ENCODE data around the gene SLC5A8.
"Not testable (repeated sequence)": the region's sequence is repeated elsewhere in the genome, so short reads cannot be mapped to it uniquely, and the experiment has no call there.

The SLC5A8 gene

DNA sequence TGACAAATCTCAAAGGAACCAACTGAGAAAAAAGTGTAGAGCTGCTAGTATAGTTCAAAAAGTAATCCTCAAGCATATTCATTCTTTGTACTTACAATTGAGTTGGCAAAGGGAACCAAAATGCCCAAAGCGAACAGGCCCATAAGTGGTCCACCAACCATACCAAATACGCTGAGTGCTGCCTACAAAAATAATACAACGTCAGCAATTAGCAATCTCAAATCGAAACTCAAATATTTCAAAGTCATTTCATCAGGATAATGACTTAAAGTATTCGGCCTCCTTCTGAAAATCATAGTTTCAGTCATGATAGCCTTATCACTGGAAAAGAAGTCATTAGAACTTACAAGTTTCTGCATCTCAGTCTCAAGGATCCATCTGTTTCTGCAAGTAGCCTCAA is 42.0 kb downstream of the SLC5A8 start:
- no peak for DNase-seq

DNA sequence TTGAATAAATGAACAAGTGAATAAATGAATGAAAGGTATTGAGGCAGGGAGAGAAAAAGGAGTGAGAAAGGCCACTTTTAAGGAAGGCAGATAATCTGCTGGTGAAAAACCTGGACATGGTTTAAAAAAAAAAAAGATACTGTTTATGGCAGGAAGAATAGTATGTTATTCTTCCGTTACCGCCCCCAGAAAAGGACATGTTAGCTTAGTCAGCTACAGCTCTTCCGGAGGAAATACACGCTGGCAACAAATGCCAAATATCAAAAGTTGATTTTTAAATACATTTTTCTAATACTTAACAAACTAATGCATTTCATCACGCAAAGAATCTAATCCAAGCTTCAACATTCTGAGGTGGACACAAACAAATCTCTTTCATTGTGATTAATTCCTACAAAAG is 43.2 kb downstream of the SLC5A8 start:
- no peak for DNase-seq

DNA sequence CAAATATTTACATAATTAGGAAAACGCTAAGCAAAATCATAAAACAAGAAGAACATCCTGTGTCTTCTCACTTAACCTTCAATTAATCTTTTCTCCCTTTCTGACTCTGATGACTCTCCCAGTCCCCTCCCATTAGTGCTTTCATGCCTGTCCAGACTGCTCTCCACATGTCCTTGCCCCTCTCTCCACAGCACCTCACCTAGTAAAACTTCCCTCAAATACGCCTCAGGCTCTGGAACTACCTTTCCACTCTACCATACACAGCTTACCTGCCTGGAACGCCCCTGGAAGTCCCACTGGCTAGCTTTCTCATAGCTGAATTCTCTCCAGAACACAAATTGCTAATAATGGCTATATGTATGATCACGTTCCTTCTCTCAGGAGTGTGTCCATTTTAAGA is 44.7 kb downstream of the SLC5A8 start:
- no peak for DNase-seq

DNA sequence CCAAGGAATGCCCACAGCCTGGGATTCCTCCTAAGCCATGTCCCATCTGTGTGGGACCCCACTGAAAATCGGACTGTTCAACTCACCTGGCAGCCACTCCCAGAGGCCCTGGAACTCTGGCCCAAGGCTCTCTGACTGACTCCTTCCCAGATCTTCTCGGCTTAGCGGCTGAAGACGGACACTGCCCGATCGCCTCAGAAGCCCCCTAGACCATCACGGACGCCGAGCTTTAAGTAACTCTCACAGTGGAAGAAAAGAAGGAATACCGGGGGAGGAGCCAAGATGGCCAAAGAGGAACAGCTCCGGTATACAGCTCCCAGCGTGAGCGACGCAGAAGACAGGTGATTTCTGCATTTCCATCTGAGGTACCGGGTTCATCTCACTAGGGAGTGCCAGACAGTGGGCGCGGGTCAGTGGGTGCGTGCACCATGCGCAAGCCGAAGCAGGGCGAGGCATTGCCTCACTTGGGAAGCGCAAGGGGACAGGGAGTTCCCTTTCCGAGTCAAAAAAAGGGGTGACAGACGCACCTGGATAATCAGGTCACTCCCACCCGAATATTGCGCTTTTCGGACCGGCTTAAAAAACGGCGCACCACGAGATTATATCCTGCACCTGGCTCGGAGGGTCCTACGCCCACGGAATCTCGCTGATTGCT is 64.1 kb downstream of the SLC5A8 start:
- not testable (repeated sequence) for DNase-seq

DNA sequence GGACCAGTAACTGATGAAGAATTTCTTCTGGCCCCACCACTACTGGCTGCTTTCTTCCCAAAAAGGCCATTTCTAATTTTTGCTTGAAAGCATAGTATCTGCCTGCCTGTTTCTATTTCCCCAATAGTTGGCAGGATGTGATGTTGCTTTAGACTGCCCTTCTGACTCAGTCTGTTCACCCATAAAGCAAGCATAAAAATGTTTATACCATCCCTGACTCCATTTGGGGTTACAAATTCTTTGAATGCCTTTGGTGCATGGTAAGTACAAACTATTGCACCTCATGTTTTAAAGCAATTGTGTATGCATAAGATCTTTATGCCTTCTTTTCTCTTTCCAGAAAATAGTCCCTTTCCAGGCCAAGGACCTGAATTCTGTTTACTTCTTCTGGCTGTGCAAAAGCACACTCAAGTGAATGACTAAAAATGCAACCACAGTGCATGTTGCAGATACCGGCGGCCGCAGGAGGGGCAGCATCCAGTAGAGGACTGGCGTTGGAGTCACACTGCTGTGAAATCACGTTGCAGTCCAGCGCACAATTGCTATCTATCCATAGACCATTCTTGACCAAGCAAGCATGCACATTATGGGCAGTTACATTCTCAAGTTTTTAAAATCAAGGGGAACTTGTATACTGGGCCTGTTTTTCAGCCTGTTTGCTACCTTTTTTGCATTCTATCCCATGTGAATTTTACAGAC is 82.4 kb downstream of the SLC5A8 start:
- DNase-seq, result no peak

DNA sequence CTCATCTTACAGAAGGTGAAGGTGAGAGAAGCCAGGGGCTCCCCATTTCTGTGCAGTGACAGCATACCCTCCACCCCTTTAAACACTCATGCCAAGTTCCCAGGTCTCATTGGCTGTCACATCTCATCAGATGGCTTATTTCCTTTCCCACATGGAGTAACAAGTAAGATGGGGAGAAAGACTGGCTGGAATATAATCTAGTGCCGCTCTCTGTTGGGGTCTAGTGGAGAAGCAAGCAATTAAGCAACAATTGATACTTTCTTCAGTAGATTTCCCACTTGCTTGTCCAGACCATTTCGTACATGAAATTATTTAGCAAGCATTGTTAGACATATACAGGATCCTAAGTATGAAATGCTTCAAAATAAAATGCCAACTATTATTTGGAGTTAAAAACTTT is 92.2 kb downstream of the SLC5A8 start:
- no peak for DNase-seq

DNA sequence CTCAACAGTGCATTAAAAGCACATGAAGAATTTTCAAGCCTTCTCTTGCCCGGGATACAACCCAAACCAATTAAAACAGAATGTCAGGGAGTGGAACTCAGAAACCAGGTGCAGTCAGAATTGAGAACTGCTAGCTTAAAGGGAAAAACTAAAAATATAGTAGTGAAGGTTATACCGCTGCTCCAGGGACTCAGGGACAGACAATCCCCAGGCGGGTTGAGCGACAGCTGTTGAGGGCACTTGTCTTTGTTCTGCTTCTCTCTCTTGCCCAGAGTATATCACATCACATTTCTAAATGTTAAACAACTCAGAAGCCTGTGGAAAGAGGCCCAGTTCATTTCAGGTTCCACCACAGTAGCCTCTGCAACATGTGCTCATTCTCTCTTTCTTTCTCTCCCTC is 93.1 kb downstream of the SLC5A8 start:
- peak; percentile 79 to 90 for DNase-seq

DNA sequence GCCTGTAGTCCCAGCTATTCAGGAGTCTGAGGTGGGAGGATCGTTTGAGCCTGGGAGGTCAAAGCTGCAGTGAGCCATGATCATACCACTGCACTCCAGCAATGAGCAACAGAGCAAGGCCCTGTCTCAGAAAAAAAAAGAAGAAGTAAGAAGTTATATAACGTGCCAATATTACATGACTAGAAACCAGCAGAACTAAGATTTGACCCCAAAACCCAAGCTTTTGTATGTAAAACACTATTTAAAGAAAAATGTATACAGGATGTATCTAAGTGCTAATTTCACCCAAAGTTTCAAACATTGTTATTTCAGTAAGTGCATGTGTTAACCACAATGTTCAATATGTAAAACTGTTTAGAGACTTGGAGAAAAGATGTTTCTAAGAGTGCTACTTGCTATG is 94.7 kb downstream of the SLC5A8 start:
- no peak for DNase-seq

DNA sequence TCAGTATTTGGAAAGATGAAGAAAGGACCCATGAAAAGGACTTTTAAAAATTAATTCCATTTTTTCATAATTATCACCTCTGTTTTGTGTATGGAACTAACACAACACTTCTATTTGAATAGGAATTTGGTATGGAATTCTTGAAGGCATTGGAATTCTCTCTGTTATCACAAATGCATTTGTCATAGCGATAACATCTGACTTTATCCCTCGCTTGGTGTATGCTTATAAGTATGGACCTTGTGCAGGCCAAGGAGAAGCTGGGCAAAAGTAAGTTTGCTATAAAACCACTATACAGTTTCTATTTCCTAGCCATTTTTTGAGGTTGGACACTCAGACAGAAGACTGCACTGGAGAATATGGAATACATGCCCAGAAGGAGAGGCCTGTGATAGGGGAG is 98.6 kb downstream of the SLC5A8 start:
- no peak for DNase-seq

DNA sequence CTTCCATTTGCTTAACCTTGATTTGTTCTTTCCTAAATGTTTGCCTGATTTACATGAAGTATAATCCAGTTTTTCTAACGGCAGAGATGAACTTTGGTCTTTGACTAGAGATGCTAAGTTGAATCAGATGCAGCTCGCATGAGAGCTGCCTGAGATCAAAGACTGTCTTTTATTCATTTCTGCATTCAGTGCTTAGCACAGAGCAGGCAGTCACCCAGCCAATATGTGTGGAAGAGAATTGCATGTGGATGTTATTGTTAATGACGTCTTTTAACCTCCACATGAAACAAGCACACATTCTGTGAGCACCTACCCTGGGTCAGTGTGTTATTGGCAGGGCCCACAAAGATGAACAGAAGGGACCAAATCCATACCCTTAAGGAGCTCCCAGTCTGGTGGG is 99.2 kb downstream of the SLC5A8 start:
- no peak for DNase-seq

DNA sequence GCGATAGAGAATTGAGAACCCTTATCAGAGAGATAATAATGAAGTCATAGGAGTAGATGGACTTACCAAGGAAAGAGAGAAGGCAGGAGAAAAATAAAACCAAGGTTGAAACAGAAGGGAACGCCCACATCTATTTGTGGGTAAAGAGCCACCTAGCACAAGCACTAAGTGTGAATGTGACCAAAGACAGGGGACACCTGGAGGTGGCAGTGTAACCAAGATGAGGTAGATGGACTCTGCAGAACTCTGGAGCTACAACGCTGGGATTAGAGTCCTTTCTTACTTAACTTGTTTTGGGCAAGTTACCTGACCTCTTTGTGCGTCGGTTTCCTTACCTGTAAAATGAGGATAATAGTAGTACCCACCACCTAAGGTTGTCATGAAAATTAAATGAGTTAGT is 101.9 kb downstream of the SLC5A8 start:
- no peak for DNase-seq

DNA sequence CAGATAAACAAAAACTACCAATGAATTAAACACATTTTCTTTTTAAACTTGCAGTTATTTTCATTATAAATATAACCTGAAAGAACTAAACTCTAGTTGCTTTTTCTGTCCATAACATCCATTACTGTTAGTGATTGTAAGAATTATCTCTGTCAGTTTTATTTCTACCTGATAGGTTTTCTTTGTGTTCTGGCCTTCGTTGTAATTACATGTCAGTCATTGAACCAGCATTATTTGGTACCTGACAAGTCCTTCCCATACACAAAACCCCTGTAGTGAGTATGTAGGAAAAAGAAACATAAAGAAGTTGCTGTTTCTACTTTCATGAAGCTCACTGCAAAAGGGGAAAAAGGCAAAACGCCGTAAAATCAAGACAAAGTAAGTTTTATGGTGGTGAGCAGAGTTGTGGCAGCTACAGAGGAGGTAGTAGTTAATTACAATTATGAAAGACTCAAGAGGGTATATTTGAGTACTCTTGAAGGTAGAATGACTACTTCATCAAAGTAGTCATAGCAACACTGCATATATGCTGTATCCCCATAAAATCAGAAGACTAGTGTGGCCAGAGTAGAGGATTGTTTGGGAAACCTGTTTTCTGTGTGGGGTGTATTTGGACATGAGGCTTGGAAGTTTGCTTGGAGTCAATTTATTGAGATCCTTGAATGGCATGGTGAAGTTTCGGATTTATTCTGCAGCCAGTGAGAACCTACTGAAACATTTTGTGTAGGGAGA is 102.8 kb downstream of the SLC5A8 start:
- DNase-seq, result peak in 1 of 2 experiments; percentile 37

Data from NCI-H187 (cell line).